ENCODE data around the gene COG8.

- TF ChIP-seq CTCF (IDR thresholded peaks at IDR 0.05) (no peak), POLR2A (IDR thresholded peaks at IDR 0.05) (no peak), EP300 (IDR thresholded peaks at IDR 0.05) (no peak)
Measured at GRCh38 chr16:69326172-69326873, 13.0 kb downstream of the COG8 start.

All from ovary (tissue), 3 donors.